ENCODE results near the gene GRPEL1. TPM values are rescaled to one million over a fixed set of nuclear protein-coding genes. Genes with fewer than 3 reads are reported as not detected.

Gene GRPEL1
- total and polyA plus RNA-seq, 2 of the 13 experiments (the other 11 are each of a cell fraction or from before 2014, with no cell fraction given) = 32.3 to 141 TPM

- TF ChIP-seq ATF6 (CRISPR knock-in tag; conservative IDR thresholded peaks at IDR 0.05) = no peak
- no peak for TF ChIP-seq CENPBD1 (CRISPR knock-in tag; IDR thresholded peaks at IDR 0.05; ENCODE audit: borderline replicate concordance, low read depth)
- no peak for TF ChIP-seq ZBTB2 (CRISPR knock-in tag; IDR thresholded peaks at IDR 0.05; ENCODE audit: low read depth)
- no peak; the same call in 1 of the 2 replicates for TF ChIP-seq ZNF142 (CRISPR knock-in tag; IDR thresholded peaks at IDR 0.05)
- no peak for TF ChIP-seq GRHL1 (CRISPR knock-in tag; conservative IDR thresholded peaks at IDR 0.05)
- TF ChIP-seq SYNCRIP (IDR thresholded peaks at IDR 0.05; ENCODE audit: insufficient read depth, low read depth, low read length) = no peak
- TF ChIP-seq DNMT3B (CRISPR knock-in tag; conservative IDR thresholded peaks at IDR 0.05) = no peak
- TF ChIP-seq RXRB (CRISPR knock-in tag; IDR thresholded peaks at IDR 0.05; ENCODE audit: borderline replicate concordance) = no peak
- no peak for TF ChIP-seq WIZ (CRISPR knock-in tag; IDR thresholded peaks at IDR 0.05)
- TF ChIP-seq GABPA (IDR thresholded peaks at IDR 0.05; ENCODE audit: low read depth, low read length) = no peak
- TF ChIP-seq GABPA (CRISPR knock-in tag; IDR thresholded peaks at IDR 0.05; ENCODE audit: low read depth) = peak; percentile 15; the same call in 1 of the 2 replicates
- 0 out of 2 replicates have a peak, but pooled peaks have one; percentile 49 for TF ChIP-seq ZNF138 (CRISPR knock-in tag; IDR thresholded peaks at IDR 0.05; ENCODE audit: low read depth)
- TF ChIP-seq ZNF282 (IDR thresholded peaks at IDR 0.05; ENCODE audit: partially characterized antibody) = no peak
- no peak for TF ChIP-seq TAF15 (IDR thresholded peaks at IDR 0.05; ENCODE audit: low read depth, low read length, poor library complexity, severe bottlenecking)
Observed at GRCh38 chr4:7103607-7104365, 35.9 kb upstream of the GRPEL1 start (continued).

Measured in HepG2 (cell line).